GM12892 (cell line): Measurements from ENCODE around the gene IGSF21.

ENCODE experiments used
- POLR2A ChIP-seq: IDR thresholded peaks from 2 replicates; pipeline ENCODE4 v1.6.1; 2011; ENCODE audit warnings: low read depth, low read length, control low read depth
- POLR2AphosphoS5 ChIP-seq: IDR thresholded peaks from 2 replicates; pipeline ENCODE4 v1.6.1; 2011; ENCODE audit warnings: low read depth, low read length, control low read depth

DNA sequence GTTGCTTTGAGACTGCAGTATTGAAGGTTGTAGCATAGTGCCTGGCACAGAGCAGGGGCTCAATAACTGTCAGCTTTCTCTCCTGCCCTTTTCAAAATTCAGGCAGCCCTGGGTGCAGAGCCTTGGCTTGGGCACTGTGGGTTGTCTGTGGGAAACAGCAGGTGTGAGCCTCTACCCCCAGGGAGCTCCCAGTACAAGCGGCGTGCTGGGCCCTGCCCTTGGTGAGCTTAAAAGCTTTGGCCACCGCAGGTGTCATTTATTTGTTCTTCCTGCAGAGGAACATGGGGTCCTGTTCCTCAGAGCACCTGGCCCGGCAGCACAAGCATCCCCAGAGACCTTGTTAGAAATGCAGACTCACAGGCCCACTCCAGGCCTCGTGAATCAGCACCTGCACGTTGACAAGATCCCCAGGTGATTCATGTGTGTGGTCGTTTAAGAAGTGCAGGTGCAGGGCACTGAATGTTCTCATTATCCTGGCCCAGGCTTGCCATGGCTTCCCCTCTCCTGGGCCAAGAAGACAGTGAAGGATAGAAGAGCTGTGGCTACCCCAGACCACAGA is 29.9 kb upstream of the IGSF21 start:
- no peak for TF ChIP-seq POLR2A
- TF ChIP-seq POLR2AphosphoS5 = no peak
